OCI-LY7 (cell line): ENCODE data around the gene CEP68.

ENCODE experiments used
- CTCF ChIP-seq: fragments of 200-600 bp; sonication (generic); conservative IDR thresholded peaks from 2 replicates; pipeline ENCODE4 v1.5.1; 2014; ENCODE audit warnings: mild to moderate bottlenecking, antibody characterized with exemption, low read length, moderate library complexity, mixed read lengths
- EZH2phosphoT487 ChIP-seq: fragments of 200-600 bp; sonication (generic); IDR thresholded peaks from 2 replicates; pipeline ENCODE4 v1.6.1; 2018; ENCODE audit warnings: low read depth, borderline replicate concordance, mild to moderate bottlenecking, mixed run types, antibody characterized with exemption, low read length, moderate library complexity, mixed read lengths

- TF ChIP-seq EZH2phosphoT487: no peak
- no peak for TF ChIP-seq CTCF
These were observed 1.3 kb upstream of the CEP68 start for GRCh38 chr2:65054749-65055421.
